GM19324 (cell line): ENCODE measurements around the gene CMTM8.

ENCODE experiments used
- ATAC-seq: cut with Tn5 transposase; IDR thresholded peaks from one replicate; pipeline ENCODE4 v1.9.1; 2021; ENCODE audit warnings: mild to moderate bottlenecking, moderate library complexity; ENCODE audit not compliant: unreplicated experiment, low FRiP score

Gene CMTM8

GRCh38 chr3:32303977-32304881 is 65.7 kb downstream of the CMTM8 start:
- ATAC-seq = no peak

GRCh38 chr3:32305361-32305876 is 66.9 kb downstream of the CMTM8 start:
- ATAC-seq = no peak

- ATAC-seq = no peak
Measured at GRCh38 chr3:32306072-32306471, 67.6 kb downstream of the CMTM8 start.

GRCh38 chr3:32307591-32307990 is 69.1 kb downstream of the CMTM8 start:
- ATAC-seq = no peak

- ATAC-seq = no peak
Measured at GRCh38 chr3:32308378-32308777, 69.9 kb downstream of the CMTM8 start.

- no peak for ATAC-seq
Measured at GRCh38 chr3:32309654-32310242, 71.3 kb downstream of the CMTM8 start.

GRCh38 chr3:32310336-32310735 is 71.9 kb downstream of the CMTM8 start:
- no peak for ATAC-seq

- ATAC-seq = no peak
Measured at GRCh38 chr3:32310918-32311839, 72.7 kb downstream of the CMTM8 start.

- no peak for ATAC-seq
Measured at GRCh38 chr3:32312251-32312650, 73.8 kb downstream of the CMTM8 start.

- no peak for ATAC-seq
Measured at GRCh38 chr3:32313169-32313568, 74.7 kb downstream of the CMTM8 start.

GRCh38 chr3:32313723-32314473 is 75.4 kb downstream of the CMTM8 start:
- no peak for ATAC-seq

- no peak for ATAC-seq
Measured at GRCh38 chr3:32315441-32315840, 77.0 kb downstream of the CMTM8 start.

- ATAC-seq = no peak
Measured at GRCh38 chr3:32316319-32316718, 77.8 kb downstream of the CMTM8 start.

- ATAC-seq = no peak
Measured at GRCh38 chr3:32316976-32317375, 78.5 kb downstream of the CMTM8 start.

GRCh38 chr3:32319607-32320006 is 81.1 kb downstream of the CMTM8 start:
- no peak for ATAC-seq

- ATAC-seq = no peak
Measured at GRCh38 chr3:32320080-32320479, 81.6 kb downstream of the CMTM8 start.

GRCh38 chr3:32321095-32321790 is 82.8 kb downstream of the CMTM8 start:
- ATAC-seq = no peak

GRCh38 chr3:32322311-32322710 is 83.8 kb downstream of the CMTM8 start:
- ATAC-seq = no peak

- ATAC-seq = no peak
Measured at GRCh38 chr3:32323604-32324003, 85.1 kb downstream of the CMTM8 start.
